Measurements from ENCODE around the gene IZUMO1R. TPM values are rescaled to one million over a fixed set of nuclear protein-coding genes. Genes with fewer than 3 reads are reported as not detected.
A peak's percentile ranks its signal among the peaks of the same experiment; 100 is the strongest.

IZUMO1R gene
- total RNA-seq, 1 experiment from 2014 or later, result not detected

DNA sequence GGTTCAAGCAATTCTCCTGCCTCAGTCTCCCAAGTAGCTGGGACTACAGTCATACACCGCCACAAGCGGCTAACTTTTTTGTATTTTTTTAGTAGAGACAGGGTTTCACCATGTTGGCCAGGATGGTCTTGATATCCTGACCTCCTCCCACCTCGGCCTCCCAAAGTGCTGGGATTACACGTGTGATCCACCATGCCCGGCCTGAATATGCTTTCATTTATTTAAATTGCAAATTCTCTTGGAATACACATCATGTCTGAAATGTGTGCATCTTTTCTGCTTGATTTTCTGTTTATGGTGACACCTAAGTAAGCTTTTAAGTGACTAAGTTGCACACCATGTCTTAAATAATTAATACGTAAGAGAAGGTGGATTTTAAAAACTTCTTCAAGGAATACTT is 31.7 kb downstream of the IZUMO1R start:
- ATAC-seq (no peak), DNase-seq (no peak)
- TF ChIP-seq EZH2phosphoT487 (IDR thresholded peaks at IDR 0.05; ENCODE audit: borderline replicate concordance, low read length) (no peak), EZH2 (IDR thresholded peaks at IDR 0.05; ENCODE audit: low read length, unreplicated experiment) (no peak)
- TF ChIP-seq, protein P1, sequence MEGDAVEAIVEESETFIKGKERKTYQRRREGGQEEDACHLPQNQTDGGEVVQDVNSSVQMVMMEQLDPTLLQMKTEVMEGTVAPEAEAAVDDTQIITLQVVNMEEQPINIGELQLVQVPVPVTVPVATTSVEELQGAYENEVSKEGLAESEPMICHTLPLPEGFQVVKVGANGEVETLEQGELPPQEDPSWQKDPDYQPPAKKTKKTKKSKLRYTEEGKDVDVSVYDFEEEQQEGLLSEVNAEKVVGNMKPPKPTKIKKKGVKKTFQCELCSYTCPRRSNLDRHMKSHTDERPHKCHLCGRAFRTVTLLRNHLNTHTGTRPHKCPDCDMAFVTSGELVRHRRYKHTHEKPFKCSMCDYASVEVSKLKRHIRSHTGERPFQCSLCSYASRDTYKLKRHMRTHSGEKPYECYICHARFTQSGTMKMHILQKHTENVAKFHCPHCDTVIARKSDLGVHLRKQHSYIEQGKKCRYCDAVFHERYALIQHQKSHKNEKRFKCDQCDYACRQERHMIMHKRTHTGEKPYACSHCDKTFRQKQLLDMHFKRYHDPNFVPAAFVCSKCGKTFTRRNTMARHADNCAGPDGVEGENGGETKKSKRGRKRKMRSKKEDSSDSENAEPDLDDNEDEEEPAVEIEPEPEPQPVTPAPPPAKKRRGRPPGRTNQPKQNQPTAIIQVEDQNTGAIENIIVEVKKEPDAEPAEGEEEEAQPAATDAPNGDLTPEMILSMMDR (conservative IDR thresholded peaks at IDR 0.05; ENCODE audit: low read depth, low read length), result no peak
- no peaks in the 10 kb centered on the region for H3K9me3 ChIP-seq (ENCODE audit: low read length)
- BruUV-seq (replicated peaks), result no TSS peak
- no peak overlapping the region for H3K9ac ChIP-seq (ENCODE audit: low read length)
- H3K79me2 ChIP-seq (ENCODE audit: low read length), result no peaks in the 10 kb centered on the region
- no peaks in the 10 kb centered on the region for H3K27me3 ChIP-seq (ENCODE audit: low read length)
- H3K4me3 ChIP-seq (ENCODE audit: low read length), result no peak overlapping the region
- no peak overlapping the region for H3K27ac ChIP-seq (ENCODE audit: low read length)
- no peaks in the 10 kb centered on the region for H3F3A ChIP-seq (ENCODE audit: low read length, unreplicated experiment)
- intact Hi-C loops (cut with micrococcal nuclease), result no loop called here
- H3K4me1 ChIP-seq (ENCODE audit: insufficient read depth, low read length), result peaks cover 2% of the 10 kb centered on the region
- no peaks in the 10 kb centered on the region for H3K36me3 ChIP-seq (ENCODE audit: low read depth, low read length)
- no peak overlapping the region for H2AFZ ChIP-seq (ENCODE audit: low read length)
- H3K4me2 ChIP-seq (ENCODE audit: low read length), result no peak overlapping the region
- CTCF ChIA-PET, result no interaction called here
- no peaks in the 10 kb centered on the region for H4K20me1 ChIP-seq (ENCODE audit: low read length)
- POLR2A ChIA-PET (ENCODE audit: unreplicated experiment), result no interaction called here
- H3K9me2 ChIP-seq (replicated peaks; ENCODE audit: low read length), result no peaks in the 10 kb centered on the region

DNA sequence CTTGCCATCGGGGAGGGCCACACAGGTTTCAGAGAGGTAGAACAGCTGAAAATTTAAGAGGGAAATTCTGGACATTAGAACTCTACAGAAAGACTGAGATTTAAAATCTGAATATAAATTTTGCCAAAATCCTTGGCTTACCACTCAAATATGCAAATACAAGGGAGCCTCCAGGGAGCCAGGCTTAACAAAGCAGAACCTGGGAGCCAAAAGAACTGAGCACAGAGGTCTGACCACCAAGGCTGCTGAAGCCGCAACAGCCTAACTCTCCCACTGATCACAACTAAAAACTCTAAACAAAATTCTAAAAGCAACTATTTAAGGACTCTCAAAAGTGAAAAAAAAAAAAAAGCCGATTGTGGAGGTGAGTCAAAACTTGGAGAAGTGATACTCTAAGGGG is 34.3 kb downstream of the IZUMO1R start:
- no TSS peak for BruUV-seq (replicated peaks)
- H3K9me3 ChIP-seq (ENCODE audit: low read length), result no peaks in the 10 kb centered on the region
- no peak overlapping the region for H3K27ac ChIP-seq (ENCODE audit: low read length)
- no peak for DNase-seq
- ChIA-PET CTCF (no interaction called here), POLR2A (ENCODE audit: unreplicated experiment) (no interaction called here)
- no peaks in the 10 kb centered on the region for H3K9me2 ChIP-seq (replicated peaks; ENCODE audit: low read length)
- no peaks in the 10 kb centered on the region for H3F3A ChIP-seq (ENCODE audit: low read length, unreplicated experiment)
- H3K27me3 ChIP-seq (ENCODE audit: low read length), result no peaks in the 10 kb centered on the region
- no peaks in the 10 kb centered on the region for H3K4me1 ChIP-seq (ENCODE audit: insufficient read depth, low read length)
- H3K79me2 ChIP-seq (ENCODE audit: low read length), result no peaks in the 10 kb centered on the region
- H4K20me1 ChIP-seq (ENCODE audit: low read length), result no peaks in the 10 kb centered on the region
- no peak overlapping the region for H3K4me3 ChIP-seq (ENCODE audit: low read length)
- intact Hi-C loops (cut with micrococcal nuclease), result no loop called here
- no peak overlapping the region for H3K9ac ChIP-seq (ENCODE audit: low read length)
- TF ChIP-seq EZH2 (IDR thresholded peaks at IDR 0.05; ENCODE audit: low read length, unreplicated experiment), result no peak
- TF ChIP-seq EZH2phosphoT487 (IDR thresholded peaks at IDR 0.05; ENCODE audit: borderline replicate concordance, low read length), result no peak
- TF ChIP-seq, protein P1 (conservative IDR thresholded peaks at IDR 0.05; ENCODE audit: low read depth, low read length), result no peak
- no peak overlapping the region for H2AFZ ChIP-seq (ENCODE audit: low read length)
- ATAC-seq, result no peak
- H3K36me3 ChIP-seq (ENCODE audit: low read depth, low read length), result no peaks in the 10 kb centered on the region
- no peak overlapping the region for H3K4me2 ChIP-seq (ENCODE audit: low read length)

DNA sequence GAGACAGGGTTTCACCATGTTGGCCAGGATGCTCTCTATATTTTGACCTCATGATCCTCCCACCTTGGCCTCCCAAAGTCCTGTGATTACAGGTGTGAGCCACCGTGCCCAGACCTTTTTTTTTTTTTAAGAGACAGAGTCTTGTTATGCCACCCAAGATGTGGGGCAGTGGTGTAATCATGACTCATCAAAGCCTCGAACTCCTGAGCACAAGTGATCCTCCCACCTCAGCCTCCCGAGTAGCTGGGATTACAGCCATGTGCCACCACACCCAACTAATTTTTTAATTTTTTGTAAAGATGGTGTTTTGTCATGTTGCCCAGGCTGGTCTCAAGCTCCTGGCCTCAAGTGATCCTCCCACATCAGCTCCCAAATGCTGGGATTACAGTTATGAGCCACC is 37.9 kb downstream of the IZUMO1R start:
- no peak for ATAC-seq
- H3K79me2 ChIP-seq (ENCODE audit: low read length), result no peaks in the 10 kb centered on the region
- H3K4me2 ChIP-seq (ENCODE audit: low read length), result no peak overlapping the region
- ChIA-PET POLR2A (ENCODE audit: unreplicated experiment) (no interaction called here), CTCF (no interaction called here)
- H3K27ac ChIP-seq (ENCODE audit: low read length), result no peak overlapping the region
- H3K9me2 ChIP-seq (replicated peaks; ENCODE audit: low read length), result no peaks in the 10 kb centered on the region
- no peak for TF ChIP-seq EZH2 (IDR thresholded peaks at IDR 0.05; ENCODE audit: low read length, unreplicated experiment)
- no peak for TF ChIP-seq EZH2phosphoT487 (IDR thresholded peaks at IDR 0.05; ENCODE audit: borderline replicate concordance, low read length)
- TF ChIP-seq, protein P1 (conservative IDR thresholded peaks at IDR 0.05; ENCODE audit: low read depth, low read length), result no peak
- H3K4me3 ChIP-seq (ENCODE audit: low read length), result no peak overlapping the region
- H3K36me3 ChIP-seq (ENCODE audit: low read depth, low read length), result no peaks in the 10 kb centered on the region
- H3K9ac ChIP-seq (ENCODE audit: low read length), result no peak overlapping the region
- intact Hi-C loops (cut with micrococcal nuclease), result no loop called here
- DNase-seq, result peak; percentile 25
- BruUV-seq (replicated peaks), result no TSS peak
- no peak overlapping the region for H2AFZ ChIP-seq (ENCODE audit: low read length)
- no peaks in the 10 kb centered on the region for H3K4me1 ChIP-seq (ENCODE audit: insufficient read depth, low read length)
- H3K9me3 ChIP-seq (ENCODE audit: low read length), result no peaks in the 10 kb centered on the region
- H3K27me3 ChIP-seq (ENCODE audit: low read length), result 0 out of 2 replicates have a peak, but pooled peaks cover 4% of the 10 kb centered on the region
- H4K20me1 ChIP-seq (ENCODE audit: low read length), result no peaks in the 10 kb centered on the region
- H3F3A ChIP-seq (ENCODE audit: low read length, unreplicated experiment), result no peaks in the 10 kb centered on the region
